ENCODE data around the gene PPA1.

DNA sequence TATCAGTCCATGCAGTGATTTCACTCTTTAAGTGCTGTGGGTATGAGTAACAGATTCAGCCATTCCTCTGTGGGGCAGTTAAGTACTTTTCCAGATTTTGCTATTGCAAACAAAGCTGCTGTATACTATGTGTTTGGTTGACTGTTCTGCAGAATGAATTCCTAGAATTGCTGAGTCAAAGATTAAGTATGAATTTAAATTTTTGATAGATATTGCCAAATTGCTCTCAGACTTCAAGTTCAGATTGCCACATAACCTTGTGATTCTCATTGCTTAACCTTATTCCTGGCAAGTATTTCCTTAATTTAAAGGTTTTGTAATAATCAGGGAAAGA lies 41.3 kb downstream of the PPA1 start:
- TF ChIP-seq, protein P1, sequence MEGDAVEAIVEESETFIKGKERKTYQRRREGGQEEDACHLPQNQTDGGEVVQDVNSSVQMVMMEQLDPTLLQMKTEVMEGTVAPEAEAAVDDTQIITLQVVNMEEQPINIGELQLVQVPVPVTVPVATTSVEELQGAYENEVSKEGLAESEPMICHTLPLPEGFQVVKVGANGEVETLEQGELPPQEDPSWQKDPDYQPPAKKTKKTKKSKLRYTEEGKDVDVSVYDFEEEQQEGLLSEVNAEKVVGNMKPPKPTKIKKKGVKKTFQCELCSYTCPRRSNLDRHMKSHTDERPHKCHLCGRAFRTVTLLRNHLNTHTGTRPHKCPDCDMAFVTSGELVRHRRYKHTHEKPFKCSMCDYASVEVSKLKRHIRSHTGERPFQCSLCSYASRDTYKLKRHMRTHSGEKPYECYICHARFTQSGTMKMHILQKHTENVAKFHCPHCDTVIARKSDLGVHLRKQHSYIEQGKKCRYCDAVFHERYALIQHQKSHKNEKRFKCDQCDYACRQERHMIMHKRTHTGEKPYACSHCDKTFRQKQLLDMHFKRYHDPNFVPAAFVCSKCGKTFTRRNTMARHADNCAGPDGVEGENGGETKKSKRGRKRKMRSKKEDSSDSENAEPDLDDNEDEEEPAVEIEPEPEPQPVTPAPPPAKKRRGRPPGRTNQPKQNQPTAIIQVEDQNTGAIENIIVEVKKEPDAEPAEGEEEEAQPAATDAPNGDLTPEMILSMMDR (IDR thresholded peaks at IDR 0.05), result no peak
- TF ChIP-seq ZFX (IDR thresholded peaks at IDR 0.05; ENCODE audit: borderline replicate concordance), result no peak
